Adipocyte (in vitro differentiated cells): Measurements from ENCODE around the gene MMP2.

ENCODE experiments used
- DNase-seq: peaks from one replicate; pipeline ENCODE4 v3.0.0-alpha.2; 2015; ENCODE audit warnings: low read depth
- H3K27me3 ChIP-seq: replicated peaks from 2 replicates; pipeline ENCODE4 v1.7.0; 2013; ENCODE audit warnings: mild to moderate bottlenecking, low read length, moderate library complexity; ENCODE audit not compliant: control insufficient read depth, insufficient read depth
- H3K36me3 ChIP-seq: 2 replicates; pipeline ENCODE4 v1.7.0; 2013; ENCODE audit warnings: low read length, mild to moderate bottlenecking, moderate library complexity; ENCODE audit not compliant: control insufficient read depth, insufficient read depth, severe bottlenecking
- H3K4me1 ChIP-seq: 2 replicates; pipeline ENCODE4 v1.7.0; 2013; ENCODE audit warnings: mild to moderate bottlenecking, low read length, moderate library complexity; ENCODE audit not compliant: control insufficient read depth, insufficient read depth
- H3K4me3 ChIP-seq: 2 replicates; pipeline ENCODE4 v1.7.0; 2013; ENCODE audit warnings: mild to moderate bottlenecking, low read length, moderate library complexity
- H3K9ac ChIP-seq: 2 replicates; pipeline ENCODE4 v1.7.0; 2013; ENCODE audit warnings: mild to moderate bottlenecking, low read length, moderate library complexity
- H3K9me3 ChIP-seq: 2 replicates; pipeline ENCODE4 v1.7.0; 2013; ENCODE audit warnings: mild to moderate bottlenecking, low read length, moderate library complexity; ENCODE audit not compliant: control insufficient read depth

Gene MMP2

DNA sequence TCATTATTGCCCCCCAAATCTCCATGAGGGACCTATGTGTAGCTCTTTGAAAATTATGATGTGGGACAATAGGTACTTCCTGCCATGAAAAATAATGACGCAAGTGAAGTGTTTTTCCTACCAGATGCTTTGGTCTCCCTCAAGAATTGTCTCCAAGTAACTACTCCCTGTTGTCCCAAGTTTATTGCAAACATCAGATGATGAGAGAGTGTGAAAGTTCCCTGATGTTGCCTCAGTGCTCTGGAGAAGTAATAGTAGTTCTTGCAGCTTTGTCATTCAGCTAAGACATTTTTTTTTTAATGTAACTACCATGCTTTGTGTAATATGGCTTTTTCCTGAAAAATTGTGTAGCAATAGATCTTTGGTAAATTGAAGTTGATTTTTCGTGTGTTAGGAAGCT, 50.0 kb downstream of the MMP2 start:
- Histone ChIP-seq H3K4me1 (peaks cover 8% of the 10 kb centered on the region), H3K36me3 (no peaks in the 10 kb centered on the region), H3K27me3 (no peaks in the 10 kb centered on the region), H3K4me3 (no peak overlapping the region), H3K9me3 (no peaks in the 10 kb centered on the region), H3K9ac (no peak overlapping the region)
- no peak for DNase-seq

DNA sequence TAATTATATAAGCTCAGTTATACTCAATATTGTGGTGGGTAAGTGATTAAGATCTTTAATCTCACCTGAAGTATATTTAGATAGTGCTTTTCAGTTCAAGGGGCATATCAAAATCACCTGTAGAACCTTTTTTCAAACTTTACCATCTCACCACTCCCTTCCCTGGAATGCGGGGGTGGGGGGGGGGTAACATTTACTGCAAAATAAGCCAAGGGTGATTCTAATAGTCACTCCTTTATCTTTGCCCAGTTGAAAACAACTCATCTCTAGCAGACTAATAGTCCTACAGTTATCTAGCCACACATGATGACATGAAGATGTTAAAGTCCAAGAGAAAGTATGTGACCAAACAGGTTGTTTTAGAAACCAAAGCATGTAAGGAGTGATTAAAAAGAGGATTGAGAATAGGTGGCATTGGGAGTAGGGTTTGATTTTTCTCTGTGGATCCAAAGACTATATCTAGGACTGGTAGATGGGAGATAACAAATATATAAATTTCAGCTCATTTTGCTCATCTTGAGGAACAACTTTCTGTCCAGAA, 51.4 kb downstream of the MMP2 start:
- no peak for DNase-seq
- no peak overlapping the region for H3K9ac ChIP-seq
- H3K36me3 ChIP-seq = no peaks in the 10 kb centered on the region
- H3K4me1 ChIP-seq = peaks cover 8% of the 10 kb centered on the region
- no peak overlapping the region for H3K4me3 ChIP-seq
- H3K27me3 ChIP-seq = no peaks in the 10 kb centered on the region
- H3K9me3 ChIP-seq = no peaks in the 10 kb centered on the region

DNA sequence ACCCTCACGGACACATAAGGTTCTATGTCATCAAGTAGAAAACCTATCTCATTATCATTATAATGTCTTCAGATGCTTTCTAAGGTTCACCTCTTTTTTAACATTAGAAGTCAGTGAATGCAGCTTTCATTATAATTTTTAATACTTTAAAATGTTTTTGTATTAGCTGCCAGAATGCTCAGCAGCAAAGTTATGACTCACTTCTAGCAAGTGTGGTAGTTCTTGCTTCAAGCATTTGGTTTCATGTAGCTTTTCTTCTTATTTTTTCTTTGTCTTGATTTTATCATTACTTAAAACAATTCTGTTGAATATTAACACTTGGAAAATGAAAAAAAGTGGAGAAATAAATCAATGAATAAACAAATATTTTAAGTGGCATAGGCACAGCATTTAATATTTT, 53.2 kb downstream of the MMP2 start:
- Histone ChIP-seq H3K36me3 (no peaks in the 10 kb centered on the region), H3K27me3 (no peaks in the 10 kb centered on the region), H3K4me1 (peaks cover 8% of the 10 kb centered on the region), H3K9ac (no peak overlapping the region), H3K4me3 (no peak overlapping the region), H3K9me3 (no peaks in the 10 kb centered on the region)
- DNase-seq = peak; percentile 28

DNA sequence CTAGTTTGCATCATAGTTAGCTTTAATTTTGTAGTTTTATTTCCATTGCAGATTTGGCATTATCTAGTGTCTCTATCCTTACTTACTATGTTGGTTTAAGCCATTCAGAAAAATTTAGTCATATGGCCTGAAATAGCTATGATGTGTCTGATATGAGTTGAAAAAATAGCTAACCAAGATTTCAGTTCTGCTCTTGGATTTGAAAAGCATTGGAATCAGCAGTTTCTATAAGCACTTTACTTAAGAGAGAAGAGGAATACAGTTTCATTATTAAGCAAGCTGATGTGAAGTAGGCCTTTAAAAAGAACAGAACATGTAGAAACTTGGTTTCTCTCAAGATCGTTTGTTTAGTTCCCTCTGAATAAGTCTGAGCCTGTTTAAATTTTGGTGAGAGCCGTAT, 55.8 kb downstream of the MMP2 start:
- H3K36me3 ChIP-seq = no peaks in the 10 kb centered on the region
- H3K9me3 ChIP-seq = no peaks in the 10 kb centered on the region
- H3K9ac ChIP-seq = no peak overlapping the region
- no peak overlapping the region for H3K4me3 ChIP-seq
- H3K27me3 ChIP-seq = no peaks in the 10 kb centered on the region
- DNase-seq = no peak
- H3K4me1 ChIP-seq = peaks cover 11% of the 10 kb centered on the region

DNA sequence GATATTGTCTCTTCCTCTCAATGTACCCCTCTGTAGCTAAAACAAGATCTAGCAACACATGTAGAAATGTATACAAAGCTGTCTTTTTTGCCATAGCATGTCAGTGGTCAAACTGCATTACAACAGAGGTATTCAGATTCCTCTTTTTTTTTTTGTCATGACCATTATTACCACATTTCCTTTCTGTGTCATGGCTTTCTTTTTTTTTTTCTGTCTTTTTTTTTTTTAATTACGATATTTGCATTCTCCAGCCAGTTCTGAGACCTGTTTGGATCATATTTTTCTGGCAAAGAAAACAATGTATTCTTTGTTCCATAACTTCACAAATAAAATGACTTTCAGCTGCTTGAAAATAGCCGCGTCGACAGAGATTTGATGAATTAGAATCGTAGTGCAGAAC, 60.1 kb downstream of the MMP2 start:
- H3K9me3 ChIP-seq = no peaks in the 10 kb centered on the region
- H3K4me3 ChIP-seq = peak overlapping the region; percentile 33
- H3K9ac ChIP-seq = peak overlapping the region; percentile 28
- H3K4me1 ChIP-seq = peaks cover 20% of the 10 kb centered on the region
- H3K27me3 ChIP-seq = no peaks in the 10 kb centered on the region
- no peaks in the 10 kb centered on the region for H3K36me3 ChIP-seq
- peak; percentile 63 for DNase-seq

DNA sequence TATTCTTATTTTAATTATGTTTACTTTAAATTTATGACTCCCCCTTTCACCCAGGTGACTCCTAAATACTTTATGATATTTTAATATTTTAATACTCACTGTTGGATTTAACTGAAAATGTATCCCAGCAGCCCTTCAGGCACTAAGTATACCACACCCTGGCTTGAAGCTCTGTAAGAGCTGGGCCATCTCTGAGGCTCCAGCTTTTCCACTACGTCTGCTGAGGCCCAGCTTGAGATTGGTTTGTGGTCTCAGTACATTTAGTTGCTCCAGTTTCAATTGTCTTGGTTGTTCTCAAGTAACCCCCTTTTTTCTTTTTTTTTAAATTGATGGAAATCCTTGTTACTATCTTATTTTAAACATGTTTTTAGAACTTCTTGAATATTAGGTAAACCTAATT, 60.5 kb downstream of the MMP2 start:
- Histone ChIP-seq H3K4me1 (peaks cover 20% of the 10 kb centered on the region), H3K9ac (no peak overlapping the region), H3K9me3 (no peaks in the 10 kb centered on the region), H3K27me3 (no peaks in the 10 kb centered on the region), H3K4me3 (peak overlapping the region; percentile 33), H3K36me3 (no peaks in the 10 kb centered on the region)
- no peak for DNase-seq

DNA sequence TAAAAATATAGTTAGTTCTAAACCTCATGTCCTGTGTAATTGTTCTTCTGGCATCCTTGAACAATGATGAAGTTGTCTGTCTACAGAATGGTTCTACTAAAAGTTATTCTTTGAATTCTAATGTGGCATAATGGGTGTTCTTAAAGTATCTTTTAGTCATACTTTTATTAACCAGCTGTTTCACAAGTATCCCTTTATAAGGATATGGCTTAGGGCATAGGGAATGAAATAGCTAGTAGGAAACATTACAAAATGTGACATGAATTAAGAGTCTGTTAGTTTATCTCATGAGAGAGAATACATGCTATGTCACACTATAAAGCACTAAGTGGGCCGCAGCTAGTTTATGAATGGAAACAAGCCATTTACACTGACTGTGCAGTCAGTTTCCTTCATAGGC, 61.2 kb downstream of the MMP2 start:
- Histone ChIP-seq H3K36me3 (no peaks in the 10 kb centered on the region), H3K4me3 (no peak overlapping the region), H3K9ac (no peak overlapping the region), H3K9me3 (no peaks in the 10 kb centered on the region), H3K4me1 (peaks cover 20% of the 10 kb centered on the region), H3K27me3 (no peaks in the 10 kb centered on the region)
- DNase-seq = no peak

DNA sequence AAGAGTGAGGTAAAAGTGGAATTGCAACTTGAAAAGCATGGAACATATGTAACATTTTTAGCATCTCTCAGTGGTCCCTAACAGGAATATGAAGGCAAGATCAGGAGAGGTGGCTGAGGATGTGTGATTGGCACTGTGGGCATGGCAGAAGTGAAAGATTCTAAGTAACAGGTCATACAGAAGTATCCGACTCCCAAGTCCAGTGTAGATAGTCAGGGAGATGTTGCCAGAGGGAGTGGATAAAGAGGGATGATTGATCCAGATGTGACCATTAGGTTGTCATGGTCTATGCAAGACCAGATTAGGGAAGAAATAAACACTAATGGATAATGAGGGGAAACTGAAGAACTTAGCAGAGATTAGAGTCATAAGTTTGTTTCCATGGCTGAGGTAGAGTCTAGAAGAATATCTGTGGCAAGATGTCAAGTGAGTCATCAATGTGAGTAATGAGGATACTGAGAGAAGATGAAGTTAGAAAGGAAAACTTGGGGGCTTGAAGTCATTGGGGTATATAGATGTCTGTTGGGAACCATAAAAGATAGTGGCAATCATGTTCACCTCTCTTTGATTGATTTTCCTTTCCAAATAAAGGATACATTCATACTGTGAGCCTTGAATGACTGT, 63.6 kb downstream of the MMP2 start:
- H3K27me3 ChIP-seq = no peaks in the 10 kb centered on the region
- H3K4me3 ChIP-seq = no peak overlapping the region
- peak; percentile 77 for DNase-seq
- H3K9me3 ChIP-seq = no peaks in the 10 kb centered on the region
- no peaks in the 10 kb centered on the region for H3K36me3 ChIP-seq
- no peak overlapping the region for H3K9ac ChIP-seq
- peaks cover 20% of the 10 kb centered on the region for H3K4me1 ChIP-seq

DNA sequence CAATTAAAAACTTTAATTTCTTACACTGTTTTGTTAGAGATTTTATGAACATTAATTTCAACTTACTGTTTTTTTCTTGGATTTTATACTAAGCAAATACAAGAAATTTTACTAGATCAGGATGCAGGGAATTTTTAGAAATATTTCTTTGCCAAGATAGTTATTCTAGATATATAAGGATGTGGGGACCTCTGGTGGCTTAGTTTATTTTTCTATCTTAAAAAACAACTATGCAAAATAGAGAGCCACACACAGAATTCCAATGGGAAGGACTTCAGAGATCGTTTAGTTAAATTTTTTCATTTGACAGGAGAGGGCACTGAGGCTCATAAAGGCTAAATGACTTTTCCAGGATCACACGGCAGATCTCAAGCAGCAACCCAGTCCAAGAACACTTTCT, 64.5 kb downstream of the MMP2 start:
- DNase-seq = peak; percentile 83
- Histone ChIP-seq H3K27me3 (no peaks in the 10 kb centered on the region), H3K9ac (no peak overlapping the region), H3K4me1 (peaks cover 20% of the 10 kb centered on the region), H3K9me3 (no peaks in the 10 kb centered on the region), H3K4me3 (no peak overlapping the region), H3K36me3 (no peaks in the 10 kb centered on the region)

DNA sequence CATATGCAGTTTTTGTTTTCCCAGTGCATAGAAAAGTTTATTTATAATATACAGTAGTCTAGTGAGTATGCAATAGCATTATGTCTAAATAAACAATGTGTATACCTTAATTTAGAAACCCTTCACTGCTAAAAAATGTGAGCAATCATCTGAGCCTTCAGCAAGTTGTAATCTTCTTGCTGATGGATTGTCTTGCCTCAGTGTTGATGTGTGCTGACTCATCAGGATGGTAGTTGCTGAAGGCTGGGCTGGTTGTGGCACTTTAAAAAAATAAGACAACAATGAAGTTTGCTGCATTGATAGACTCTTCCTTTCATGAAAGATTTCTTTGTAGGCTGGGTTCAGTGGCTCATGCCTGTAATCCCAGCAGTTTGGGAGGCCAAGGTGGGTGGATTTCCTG, 73.6 kb downstream of the MMP2 start:
- H3K9ac ChIP-seq = no peak overlapping the region
- H3K9me3 ChIP-seq = peaks cover 6% of the 10 kb centered on the region
- H3K4me1 ChIP-seq = peaks cover 8% of the 10 kb centered on the region
- H3K27me3 ChIP-seq = no peaks in the 10 kb centered on the region
- H3K4me3 ChIP-seq = no peak overlapping the region
- no peaks in the 10 kb centered on the region for H3K36me3 ChIP-seq
- DNase-seq = peak; percentile 74

DNA sequence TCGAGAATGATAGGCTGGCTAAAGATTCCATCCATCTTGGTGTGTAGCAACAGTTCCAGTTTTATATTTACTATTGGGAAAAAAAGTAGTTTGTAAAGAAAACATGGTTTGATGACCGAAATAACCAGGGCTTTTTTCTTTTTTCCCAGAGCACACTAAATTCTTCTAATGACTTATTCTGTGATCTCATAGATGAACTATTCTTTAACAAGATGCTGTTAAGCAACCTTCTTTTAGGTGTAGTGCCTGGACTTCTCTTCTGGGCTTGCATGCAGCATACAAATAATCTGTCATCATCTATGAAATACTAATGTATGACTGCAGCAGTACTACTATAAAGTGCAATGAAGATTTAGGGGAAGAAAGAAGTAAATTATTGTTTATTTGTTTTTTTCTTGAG, 76.4 kb downstream of the MMP2 start:
- no peak for DNase-seq
- peaks cover 17% of the 10 kb centered on the region for H3K4me1 ChIP-seq
- H3K27me3 ChIP-seq = no peaks in the 10 kb centered on the region
- no peak overlapping the region for H3K4me3 ChIP-seq
- H3K9me3 ChIP-seq = peaks cover 6% of the 10 kb centered on the region
- H3K36me3 ChIP-seq = no peaks in the 10 kb centered on the region
- H3K9ac ChIP-seq = no peak overlapping the region
